Esophagus muscularis mucosa (tissue), 4 donors: ENCODE measurements around the gene MAPK8IP2. TPM values are rescaled to one million over a fixed set of nuclear protein-coding genes. Genes with fewer than 3 reads are reported as not detected.

Experiments used
- DNase-seq: peaks from one replicate; pipeline ENCODE4 v3.0.0-alpha.2; 2017; ENCODE audit errors: extremely low spot score
- H3K27ac ChIP-seq, 4 donors: fragments of 200-600 bp; sonication (generic); replicated peaks in 1 of 4; 1 replicate in 3 of 4; 2 replicates in 1 of 4; pipeline ENCODE4 v1.5.1; 2016 to 2019; ENCODE audit warnings: mild to moderate bottlenecking in 1 of 4
- H3K27me3 ChIP-seq, 4 donors: fragments of 200-600 bp; sonication (generic); one replicate each; pipeline versions ENCODE4 v1.5.1 to v1.6.0; 2016 to 2019
- H3K36me3 ChIP-seq, 4 donors: fragments of 200-600 bp; sonication (generic); one replicate each; pipeline ENCODE4 v1.5.1; 2016 to 2019
- H3K4me1 ChIP-seq, 4 donors: fragments of 200-600 bp; sonication (generic); one replicate each; pipeline ENCODE4 v1.5.1; 2016 to 2019
- H3K4me3 ChIP-seq, 4 donors: fragments of 200-600 bp; sonication (generic); 1 replicate in 2 of 4; 2 replicates in 2 of 4; pipeline ENCODE4 v1.5.1; 2016 to 2019; ENCODE audit warnings: mild to moderate bottlenecking in 4 of 4, moderate library complexity in 1 of 4
- H3K9me3 ChIP-seq, 4 donors: fragments of 200-600 bp; sonication (generic); 1 replicate in 3 of 4; 2 replicates in 1 of 4; pipeline ENCODE4 v1.5.1; 2016 to 2019
- EP300 ChIP-seq: sonication (generic); formaldehyde crosslinking; IDR thresholded peaks from one replicate; pipeline ENCODE4 v1.6.1; 2017; ENCODE audit warnings: antibody characterized with exemption
- POLR2A ChIP-seq: fragments of 450-650 bp; IDR thresholded peaks from one replicate; pipeline ENCODE4 v1.6.1; 2017; ENCODE audit warnings: antibody characterized with exemption, moderate library complexity, mild to moderate bottlenecking, low read depth
- POLR2AphosphoS5 ChIP-seq, 2 donors: sonication (generic); formaldehyde crosslinking; IDR thresholded peaks; one replicate each; pipeline ENCODE4 v1.6.1; 2017; ENCODE audit warnings: antibody characterized with exemption in 2 of 2
- WGBS: methylation state at CpG from one replicate; pipeline ENCODE4 v1.1.5; 2018; 5-methylcytosine and 5-hydroxymethylcytosine counted together
- intact Hi-C: fragments of 100-400 bp; cut with DNase I; formaldehyde crosslinking; loops from one replicate; pipeline ENCODE4 v1.15.1; 2023
- total RNA-seq, 4 donors: library from RNA; depleted of rRNA; stranded (reverse); fragments of >200 nt; gene quantifications; one replicate each; pipeline versions ENCODE4 v1.1.0 to v1.2.1, GENCODE V29; 2016
- TF ChIP-seq, protein P1 (sequence below), 3 experiments: fragments of 200-600 bp in 2 of 3; fragments of 450-650 bp in 1 of 3; sonication (generic) in 2 of 3; IDR thresholded peaks; one replicate each; pipeline ENCODE4 v1.5.1; 2017 to 2019; ENCODE audit warnings: antibody characterized with exemption in 3 of 3, mild to moderate bottlenecking in 2 of 3, moderate library complexity in 1 of 3

The MAPK8IP2 gene
- total RNA-seq, 4 donors from 2014 or later: 1.2 to 4.2 (median 3.4) TPM

DNA sequence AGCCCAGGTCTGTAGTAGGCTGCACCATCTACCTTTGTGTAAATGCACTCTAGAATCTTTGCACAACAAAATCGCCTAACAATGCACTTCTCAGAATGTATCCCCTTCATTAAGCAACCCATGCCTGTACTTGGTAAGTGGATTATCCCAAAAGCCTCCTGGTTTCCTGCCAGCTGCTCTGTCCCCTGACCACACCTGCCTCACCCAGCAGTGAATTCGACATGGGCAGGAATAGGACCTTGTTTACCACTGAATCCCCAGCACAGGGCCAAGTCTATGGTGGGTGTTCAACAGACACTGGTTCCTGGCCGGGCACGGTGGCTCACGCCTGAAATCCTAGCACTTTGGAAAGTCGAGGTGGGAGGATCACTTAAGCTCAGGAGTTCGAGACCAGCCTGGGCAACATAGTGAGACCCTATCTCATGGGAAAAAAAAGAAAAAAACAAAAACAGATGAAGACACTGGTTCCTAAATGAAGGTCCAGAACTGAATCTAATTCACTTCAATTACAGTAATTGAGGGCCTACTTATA, 32.8 kb upstream of the MAPK8IP2 start:
- intact Hi-C loops: loop anchor here (5.0 kb wide), 1 partner anchor 60 kb away; the partner anchor contains the start of genes LMF2 and NCAPH2
- Histone ChIP-seq H3K4me3 (no peak overlapping the region), H3K9me3 (no peaks in the 10 kb centered on the region), H3K4me1 (peaks cover 11 to 16% (median 13%) of the 10 kb centered on the region in 4 donors), H3K27me3 (no peaks in the 10 kb centered on the region), H3K27ac (no peak overlapping the region), H3K36me3 (peaks cover 14 to 53% (median 42%) of the 10 kb centered on the region in 4 donors)
- no peak for DNase-seq
- 93% methylated on average over 7 of the region's 7 CpGs for WGBS
- TF ChIP-seq POLR2AphosphoS5 (IDR thresholded peaks at IDR 0.05): no peak
- TF ChIP-seq POLR2A: no peak
- no peak for TF ChIP-seq EP300
- TF ChIP-seq, protein P1, sequence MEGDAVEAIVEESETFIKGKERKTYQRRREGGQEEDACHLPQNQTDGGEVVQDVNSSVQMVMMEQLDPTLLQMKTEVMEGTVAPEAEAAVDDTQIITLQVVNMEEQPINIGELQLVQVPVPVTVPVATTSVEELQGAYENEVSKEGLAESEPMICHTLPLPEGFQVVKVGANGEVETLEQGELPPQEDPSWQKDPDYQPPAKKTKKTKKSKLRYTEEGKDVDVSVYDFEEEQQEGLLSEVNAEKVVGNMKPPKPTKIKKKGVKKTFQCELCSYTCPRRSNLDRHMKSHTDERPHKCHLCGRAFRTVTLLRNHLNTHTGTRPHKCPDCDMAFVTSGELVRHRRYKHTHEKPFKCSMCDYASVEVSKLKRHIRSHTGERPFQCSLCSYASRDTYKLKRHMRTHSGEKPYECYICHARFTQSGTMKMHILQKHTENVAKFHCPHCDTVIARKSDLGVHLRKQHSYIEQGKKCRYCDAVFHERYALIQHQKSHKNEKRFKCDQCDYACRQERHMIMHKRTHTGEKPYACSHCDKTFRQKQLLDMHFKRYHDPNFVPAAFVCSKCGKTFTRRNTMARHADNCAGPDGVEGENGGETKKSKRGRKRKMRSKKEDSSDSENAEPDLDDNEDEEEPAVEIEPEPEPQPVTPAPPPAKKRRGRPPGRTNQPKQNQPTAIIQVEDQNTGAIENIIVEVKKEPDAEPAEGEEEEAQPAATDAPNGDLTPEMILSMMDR (IDR thresholded peaks at IDR 0.05): no peak

DNA sequence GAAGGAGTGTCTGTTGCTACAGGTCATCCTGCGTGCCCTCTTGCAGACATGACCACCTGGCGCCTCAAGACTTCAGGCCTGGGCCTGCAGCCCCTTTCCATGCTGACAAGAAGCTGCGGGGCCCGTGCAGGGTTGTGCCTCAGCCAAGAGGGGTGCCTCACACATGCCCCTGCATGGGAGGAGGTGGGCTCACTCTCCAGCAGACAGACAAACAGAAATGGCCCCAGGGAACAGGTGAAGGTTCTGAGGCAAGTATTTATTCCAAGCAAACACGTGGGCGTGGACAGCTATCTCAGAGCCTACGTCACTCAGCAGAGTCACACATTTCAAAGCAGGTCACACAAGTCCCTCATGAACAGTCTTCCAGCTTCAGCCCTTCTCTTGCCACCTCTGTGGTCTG, 32.0 kb upstream of the MAPK8IP2 start:
- Histone ChIP-seq H3K4me1 (peaks cover 5 to 10% (median 7%) of the 10 kb centered on the region in 4 donors), H3K4me3 (no peak overlapping the region), H3K9me3 (no peaks in the 10 kb centered on the region), H3K27ac (no peak overlapping the region), H3K27me3 (no peaks in the 10 kb centered on the region), H3K36me3 (peaks cover 14 to 61% (median 50%) of the 10 kb centered on the region in 4 donors)
- no peak for DNase-seq
- no peak for TF ChIP-seq POLR2A
- no peak for TF ChIP-seq POLR2AphosphoS5 (IDR thresholded peaks at IDR 0.05)
- TF ChIP-seq, protein P1 (IDR thresholded peaks at IDR 0.05): no peak
- TF ChIP-seq EP300: no peak
- intact Hi-C loops: loop anchor here (5.0 kb wide), 1 partner anchor 61 kb away; the partner anchor contains the start of genes LMF2 and NCAPH2
- WGBS: 83% methylated on average over 7 of the region's 7 CpGs

DNA sequence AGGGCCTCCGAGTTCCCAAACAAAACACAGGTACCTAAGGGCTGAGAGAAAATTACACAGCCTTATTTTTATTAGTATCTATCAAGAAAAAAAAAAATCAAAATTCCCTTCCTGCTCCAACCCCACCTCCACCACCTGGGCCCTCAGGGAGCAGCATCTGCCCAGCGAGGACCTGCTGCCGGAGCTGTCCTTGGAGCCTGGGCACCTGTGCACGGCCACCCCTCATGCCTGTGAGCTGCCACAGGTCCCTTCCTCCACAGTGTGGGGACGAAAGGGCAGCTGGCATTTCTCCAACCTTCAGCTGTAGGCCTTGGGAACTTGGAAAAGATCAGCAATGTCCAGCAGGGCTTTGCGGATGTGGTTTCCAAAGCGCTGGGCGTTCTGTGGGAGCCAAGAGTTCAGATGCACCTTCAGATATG, 31.5 kb upstream of the MAPK8IP2 start:
- Histone ChIP-seq H3K36me3 (peaks cover 14 to 66% (median 53%) of the 10 kb centered on the region in 4 donors), H3K27me3 (no peaks in the 10 kb centered on the region), H3K27ac (no peak overlapping the region), H3K4me1 (peaks cover under 1 to 6% (median 3%) of the 10 kb centered on the region in 4 donors), H3K9me3 (no peaks in the 10 kb centered on the region), H3K4me3 (no peak overlapping the region)
- intact Hi-C loops: loop anchor here (5.0 kb wide), 1 partner anchor 62 kb away; the partner anchor contains the start of genes LMF2 and NCAPH2
- DNase-seq: no peak
- TF ChIP-seq POLR2AphosphoS5 (IDR thresholded peaks at IDR 0.05) (no peak), EP300 (no peak), POLR2A (no peak)
- TF ChIP-seq, protein P1 (IDR thresholded peaks at IDR 0.05): no peak
- 90% methylated on average over 8 of the region's 8 CpGs for WGBS

DNA sequence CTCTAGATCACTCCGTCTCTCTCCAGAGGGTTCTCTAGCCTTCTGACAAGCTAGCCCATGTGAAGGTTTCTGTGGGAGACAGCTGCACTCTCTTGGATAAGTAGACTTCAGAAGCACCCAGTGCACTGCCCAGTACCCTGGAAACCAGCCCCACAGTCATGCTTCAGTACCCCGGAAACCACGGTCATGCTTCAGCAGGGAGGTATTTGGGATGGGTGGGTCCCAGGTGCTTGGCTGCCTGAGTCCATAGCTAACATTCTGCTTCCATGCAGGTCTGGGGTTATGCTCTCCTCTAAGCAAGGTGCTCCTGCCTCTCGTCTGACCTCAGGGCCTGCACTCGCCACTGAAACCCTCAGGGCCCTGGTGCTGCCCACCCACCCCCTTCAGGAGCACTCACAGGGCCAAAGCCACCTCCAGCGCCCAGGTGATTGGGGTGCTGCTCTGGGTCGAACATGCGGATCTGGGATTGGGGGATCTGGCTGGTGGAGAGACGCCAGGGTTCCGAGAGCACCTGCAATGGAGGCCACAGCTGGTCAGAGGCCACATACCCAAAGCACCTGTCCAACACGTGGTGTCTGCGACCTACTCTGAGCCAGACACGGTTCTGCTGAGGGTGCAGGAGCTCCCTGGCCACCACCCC, 30.6 kb upstream of the MAPK8IP2 start:
- intact Hi-C loops: loop anchor here (5.0 kb wide), 1 partner anchor 63 kb away; the partner anchor contains the start of genes LMF2 and NCAPH2
- WGBS: 97% methylated on average over 12 of the region's 13 CpGs
- peaks cover 14 to 66% (median 57%) of the 10 kb centered on the region in 4 donors for H3K36me3 ChIP-seq
- no peaks in the 10 kb centered on the region for H3K27me3 ChIP-seq
- peaks cover 0 to 3% (median 0%) of the 10 kb centered on the region in 4 donors for H3K4me1 ChIP-seq
- DNase-seq: no peak
- no peak overlapping the region for H3K27ac ChIP-seq
- TF ChIP-seq POLR2A: no peak
- no peak for TF ChIP-seq POLR2AphosphoS5 (IDR thresholded peaks at IDR 0.05)
- TF ChIP-seq EP300: no peak
- TF ChIP-seq, protein P1 (IDR thresholded peaks at IDR 0.05): no peak
- no peaks in the 10 kb centered on the region for H3K9me3 ChIP-seq
- H3K4me3 ChIP-seq: no peak overlapping the region
